WI38 (cell line): ENCODE results near the gene PRTG.
"Not testable (repeated sequence)": the region's sequence is repeated elsewhere in the genome, so short reads cannot be mapped to it uniquely, and the experiment has no call there.

Source experiments
- H3K4me3 ChIP-seq: 2 replicates; pipeline ENCODE4 v1.5.1; 2011; ENCODE audit warnings: low read depth, mild to moderate bottlenecking, control low read depth, low read length
- TF ChIP-seq, protein P1 (sequence below): IDR thresholded peaks from 2 replicates; pipeline ENCODE4 v1.5.1; 2012; ENCODE audit warnings: low read depth, mild to moderate bottlenecking, control low read depth, low read length

PRTG gene, protein sequence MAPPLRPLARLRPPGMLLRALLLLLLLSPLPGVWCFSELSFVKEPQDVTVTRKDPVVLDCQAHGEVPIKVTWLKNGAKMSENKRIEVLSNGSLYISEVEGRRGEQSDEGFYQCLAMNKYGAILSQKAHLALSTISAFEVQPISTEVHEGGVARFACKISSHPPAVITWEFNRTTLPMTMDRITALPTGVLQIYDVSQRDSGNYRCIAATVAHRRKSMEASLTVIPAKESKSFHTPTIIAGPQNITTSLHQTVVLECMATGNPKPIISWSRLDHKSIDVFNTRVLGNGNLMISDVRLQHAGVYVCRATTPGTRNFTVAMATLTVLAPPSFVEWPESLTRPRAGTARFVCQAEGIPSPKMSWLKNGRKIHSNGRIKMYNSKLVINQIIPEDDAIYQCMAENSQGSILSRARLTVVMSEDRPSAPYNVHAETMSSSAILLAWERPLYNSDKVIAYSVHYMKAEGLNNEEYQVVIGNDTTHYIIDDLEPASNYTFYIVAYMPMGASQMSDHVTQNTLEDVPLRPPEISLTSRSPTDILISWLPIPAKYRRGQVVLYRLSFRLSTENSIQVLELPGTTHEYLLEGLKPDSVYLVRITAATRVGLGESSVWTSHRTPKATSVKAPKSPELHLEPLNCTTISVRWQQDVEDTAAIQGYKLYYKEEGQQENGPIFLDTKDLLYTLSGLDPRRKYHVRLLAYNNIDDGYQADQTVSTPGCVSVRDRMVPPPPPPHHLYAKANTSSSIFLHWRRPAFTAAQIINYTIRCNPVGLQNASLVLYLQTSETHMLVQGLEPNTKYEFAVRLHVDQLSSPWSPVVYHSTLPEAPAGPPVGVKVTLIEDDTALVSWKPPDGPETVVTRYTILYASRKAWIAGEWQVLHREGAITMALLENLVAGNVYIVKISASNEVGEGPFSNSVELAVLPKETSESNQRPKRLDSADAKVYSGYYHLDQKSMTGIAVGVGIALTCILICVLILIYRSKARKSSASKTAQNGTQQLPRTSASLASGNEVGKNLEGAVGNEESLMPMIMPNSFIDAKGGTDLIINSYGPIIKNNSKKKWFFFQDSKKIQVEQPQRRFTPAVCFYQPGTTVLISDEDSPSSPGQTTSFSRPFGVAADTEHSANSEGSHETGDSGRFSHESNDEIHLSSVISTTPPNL

DNA sequence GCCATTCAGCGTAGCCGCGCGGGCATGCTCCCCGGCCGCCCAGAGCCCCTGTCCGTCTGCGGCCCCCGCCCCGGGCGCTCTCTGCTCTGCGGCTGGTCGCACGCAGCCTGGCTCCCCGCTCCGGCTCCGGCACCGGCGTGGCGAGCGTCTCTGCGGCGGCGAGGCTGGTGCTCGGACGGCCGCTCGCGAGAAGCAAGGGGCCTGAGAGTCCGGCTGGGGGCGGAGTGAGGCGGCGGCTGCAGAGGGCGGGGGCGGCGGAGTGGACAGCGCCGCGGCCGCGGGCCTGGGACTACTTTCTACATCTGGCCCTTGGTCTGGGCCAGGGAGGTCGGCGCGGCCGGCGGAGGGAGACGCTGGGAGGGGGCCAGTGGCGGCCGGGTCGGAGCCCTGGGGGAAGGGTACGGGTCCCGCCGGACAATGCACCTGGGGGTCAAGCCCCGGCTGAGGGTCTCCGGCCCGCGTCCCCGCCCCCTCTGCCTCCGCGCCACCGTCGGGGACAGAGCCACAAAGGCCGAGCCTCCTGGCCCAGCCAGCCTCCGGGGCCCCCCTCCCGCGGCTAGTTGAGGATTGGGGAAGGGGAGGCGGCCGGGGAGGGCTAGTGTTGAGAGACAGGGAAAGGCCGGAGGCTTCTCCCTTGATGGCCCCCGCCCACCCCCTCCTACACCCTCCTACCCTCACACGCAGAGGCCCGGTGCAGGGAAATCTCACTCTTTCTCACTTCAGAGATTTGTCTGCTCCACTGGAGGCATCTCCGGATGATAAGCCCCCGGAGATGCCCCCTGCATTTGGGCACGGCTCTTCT is at the start of gene PRTG:
TSS of gene PRTG (minus strand) at position 226 of the 802 bp plus-strand sequence. CDS start at position 5, 221 bp downstream.
- TF ChIP-seq, protein P1, sequence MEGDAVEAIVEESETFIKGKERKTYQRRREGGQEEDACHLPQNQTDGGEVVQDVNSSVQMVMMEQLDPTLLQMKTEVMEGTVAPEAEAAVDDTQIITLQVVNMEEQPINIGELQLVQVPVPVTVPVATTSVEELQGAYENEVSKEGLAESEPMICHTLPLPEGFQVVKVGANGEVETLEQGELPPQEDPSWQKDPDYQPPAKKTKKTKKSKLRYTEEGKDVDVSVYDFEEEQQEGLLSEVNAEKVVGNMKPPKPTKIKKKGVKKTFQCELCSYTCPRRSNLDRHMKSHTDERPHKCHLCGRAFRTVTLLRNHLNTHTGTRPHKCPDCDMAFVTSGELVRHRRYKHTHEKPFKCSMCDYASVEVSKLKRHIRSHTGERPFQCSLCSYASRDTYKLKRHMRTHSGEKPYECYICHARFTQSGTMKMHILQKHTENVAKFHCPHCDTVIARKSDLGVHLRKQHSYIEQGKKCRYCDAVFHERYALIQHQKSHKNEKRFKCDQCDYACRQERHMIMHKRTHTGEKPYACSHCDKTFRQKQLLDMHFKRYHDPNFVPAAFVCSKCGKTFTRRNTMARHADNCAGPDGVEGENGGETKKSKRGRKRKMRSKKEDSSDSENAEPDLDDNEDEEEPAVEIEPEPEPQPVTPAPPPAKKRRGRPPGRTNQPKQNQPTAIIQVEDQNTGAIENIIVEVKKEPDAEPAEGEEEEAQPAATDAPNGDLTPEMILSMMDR = no peak
- peak within 1 kb of the TSS; percentile 71 for H3K4me3 ChIP-seq

DNA sequence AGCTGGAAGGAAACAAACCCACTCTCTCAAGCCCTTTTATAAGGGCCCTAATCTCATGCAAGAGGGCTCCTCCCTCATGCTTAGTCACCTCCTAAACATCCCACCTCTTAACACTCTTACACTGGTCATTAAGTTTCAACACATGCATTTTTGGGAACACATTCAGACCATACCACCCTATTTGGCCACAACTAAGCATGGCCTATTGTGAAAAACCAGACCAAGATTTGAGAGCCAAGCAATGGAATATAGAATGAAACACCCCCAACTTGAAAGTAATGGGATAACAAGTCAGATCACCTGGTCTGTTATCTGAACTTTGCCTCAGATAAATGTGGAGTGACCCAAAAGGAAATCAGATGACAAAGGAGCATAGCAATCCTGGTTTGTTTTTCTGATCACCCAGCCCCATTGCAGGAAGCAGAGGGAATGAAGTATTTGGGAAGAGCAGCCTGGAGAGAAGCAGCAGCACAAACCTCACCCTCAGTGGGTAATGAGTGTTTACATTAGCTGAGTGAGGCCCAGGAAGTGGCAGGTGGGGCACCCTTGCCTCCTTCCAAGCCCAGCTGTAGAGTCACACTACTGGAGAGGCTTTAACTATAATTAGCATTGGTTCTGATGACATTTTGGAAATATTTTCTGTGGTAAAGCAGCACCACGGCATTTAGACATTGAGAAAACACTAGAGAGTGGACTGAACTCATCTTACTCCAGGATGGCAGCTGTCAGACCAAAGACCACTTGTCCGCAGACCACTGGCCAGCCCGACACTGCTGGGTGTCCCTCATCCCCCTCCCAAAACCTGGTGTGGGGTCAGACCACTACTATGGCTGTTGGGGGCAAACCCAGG is 48.8 kb upstream of the PRTG start:
- no peak overlapping the region for H3K4me3 ChIP-seq
- TF ChIP-seq, protein P1 = no peak

DNA sequence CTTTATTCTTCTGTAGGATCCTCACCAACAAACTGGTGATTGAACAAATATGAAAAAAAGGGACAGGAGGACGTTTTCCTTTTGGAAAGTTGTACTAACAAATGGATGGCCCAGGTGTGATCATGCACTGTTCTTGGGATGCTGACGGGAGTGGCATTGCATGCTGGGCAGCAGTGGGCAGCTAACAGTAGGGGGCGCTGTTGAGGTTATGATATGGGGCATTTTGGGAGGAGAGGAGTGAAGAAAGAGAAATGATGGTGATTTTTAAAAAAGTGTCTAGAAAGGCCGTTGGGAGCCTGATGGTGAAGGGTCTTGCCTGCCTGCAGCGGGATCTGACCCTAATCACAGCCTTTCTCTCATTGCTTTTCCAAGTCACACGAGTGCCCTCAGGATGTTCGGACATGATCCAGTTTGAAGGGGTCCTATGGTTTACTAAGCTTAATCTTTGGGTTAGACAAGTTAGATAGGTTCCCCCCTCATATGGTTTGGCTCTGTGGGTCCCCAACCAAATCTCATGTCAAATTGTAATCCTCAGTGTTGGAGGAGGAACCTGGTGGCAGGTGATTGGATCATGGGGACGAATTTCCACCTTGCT is 46.2 kb upstream of the PRTG start:
- TF ChIP-seq, protein P1 = peak; percentile 48

GRCh38 chr15:55786341-55786740 is 43.4 kb upstream of the PRTG start:
- TF ChIP-seq, protein P1 = no peak

More for the DNA sequence above, 46.2 kb upstream of the PRTG start:
- no peak overlapping the region for H3K4me3 ChIP-seq

DNA sequence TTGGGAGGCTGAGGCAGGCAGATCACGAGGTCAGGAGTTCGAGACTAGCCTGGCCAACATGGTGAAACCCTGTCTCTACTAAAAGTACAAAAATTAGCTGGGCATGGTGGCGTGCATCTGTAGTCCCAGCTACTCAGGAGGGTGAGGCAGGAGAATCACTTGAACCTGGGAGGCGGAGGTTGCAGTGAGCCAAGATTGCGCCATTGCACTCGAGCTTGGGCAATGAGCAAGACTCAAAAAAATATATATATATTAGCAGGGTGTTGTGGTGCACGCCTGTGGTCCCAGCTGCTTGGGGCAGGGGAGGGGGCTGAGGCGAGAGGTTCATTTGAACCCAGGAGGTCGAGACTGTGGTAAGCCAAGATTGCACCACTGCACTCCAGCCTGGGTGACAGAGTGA is 42.6 kb upstream of the PRTG start:
- not testable (repeated sequence) for H3K4me3 ChIP-seq

More at GRCh38 chr15:55786341-55786740, 43.4 kb upstream of the PRTG start:
- no peak overlapping the region for H3K4me3 ChIP-seq

DNA sequence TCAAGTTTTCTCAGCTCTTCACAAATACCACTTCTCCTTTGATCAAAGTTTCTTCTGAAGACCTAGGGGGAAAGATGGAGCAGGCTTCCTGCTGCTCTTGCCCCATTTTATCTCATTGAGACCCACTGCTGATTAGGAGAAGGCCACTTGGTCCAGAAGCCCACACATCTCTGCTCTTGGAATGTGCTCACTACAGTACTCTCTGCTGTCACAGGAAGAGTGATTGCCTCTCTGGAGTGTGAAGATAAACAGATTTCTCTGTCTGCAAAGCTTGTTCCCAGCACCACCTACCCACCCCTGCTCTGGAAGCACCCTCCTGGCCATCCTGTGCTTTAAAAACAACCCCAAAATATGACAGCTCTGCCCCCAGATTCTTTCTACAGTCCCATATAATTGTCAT is 41.3 kb upstream of the PRTG start:
- H3K4me3 ChIP-seq = no peak overlapping the region
- TF ChIP-seq, protein P1 = no peak
